Measurements from ENCODE around the gene HOXA7.

HOXA7 gene

GRCh38 chr7:27157702-27158431 lies 1.4 kb upstream of the HOXA7 start:
- no peak for DNase-seq

- DNase-seq, result no peak
Observed at GRCh38 chr7:27156916-27157701, 634 bp upstream of the HOXA7 start.

GRCh38 chr7:27155816-27156507 lies 513 bp downstream of the HOXA7 start:
- DNase-seq, result peak; percentile 19

- DNase-seq, result peak; percentile 57
Observed at GRCh38 chr7:27154901-27155815, 1.3 kb downstream of the HOXA7 start.

GRCh38 chr7:27154369-27154768 lies 2.1 kb downstream of the HOXA7 start:
- no peak for DNase-seq

- DNase-seq, result no peak
Observed at GRCh38 chr7:27153526-27153925, 2.9 kb downstream of the HOXA7 start.

- no peak for DNase-seq
Observed at GRCh38 chr7:27152816-27153442, 3.5 kb downstream of the HOXA7 start.

GRCh38 chr7:27151931-27152815 lies 4.3 kb downstream of the HOXA7 start, which contains the start of gene HOXA3:
Gene HOXA3 (minus strand): TSS chr7:27152583. CDS start chr7:27110640, 41,943 bp downstream.
- no peak for DNase-seq

GRCh38 chr7:27151341-27151930 lies 5.0 kb downstream of the HOXA7 start:
- no peak for DNase-seq

- peak; percentile 67 for DNase-seq
Observed at GRCh38 chr7:27150568-27151340, 5.7 kb downstream of the HOXA7 start.

- no peak for DNase-seq
Observed at GRCh38 chr7:27149842-27150567, 6.5 kb downstream of the HOXA7 start.

- no peak for DNase-seq
Observed at GRCh38 chr7:27148756-27149641, 7.5 kb downstream of the HOXA7 start.

GRCh38 chr7:27148031-27148755 lies 8.3 kb downstream of the HOXA7 start:
- no peak for DNase-seq

GRCh38 chr7:27147199-27148030 lies 9.1 kb downstream of the HOXA7 start, which contains the start of gene HOXA6:
Gene HOXA6 (minus strand): TSS chr7:27147774. CDS start chr7:27147749, 25 bp downstream.
- no peak for DNase-seq

GRCh38 chr7:27146491-27147198 lies 9.8 kb downstream of the HOXA7 start:
- DNase-seq, result no peak

Data from activated CD8-positive, alpha-beta memory T cell treated with anti-CD3 and anti-CD28 coated beads, Interleukin-2, amount 50 U/mL, for 4 hours (primary cell).